GM23248 (cell line): ENCODE data around the gene ERO1A.

Experiments used
- EZH2 ChIP-seq: fragments of 200-600 bp; sonication (generic); IDR thresholded peaks from 2 replicates; pipeline ENCODE4 v1.6.1; 2018; ENCODE audit warnings: antibody characterized with exemption, mild to moderate bottlenecking; ENCODE audit not compliant: insufficient read depth, poor library complexity, severe bottlenecking
- EZH2phosphoT487 ChIP-seq: fragments of 200-600 bp; sonication (generic); IDR thresholded peaks from 2 replicates; pipeline ENCODE4 v1.6.1; 2018; ENCODE audit warnings: antibody characterized with exemption, moderate library complexity, mild to moderate bottlenecking, low read depth; ENCODE audit not compliant: insufficient read depth

GRCh38 chr14:52729585-52729924 is 34.2 kb upstream of the ERO1A start:
- TF ChIP-seq EZH2phosphoT487 (no peak), EZH2 (no peak)
